22Rv1 (cell line): ENCODE results near the gene XG.

Experiments
- H3K27ac ChIP-seq: fragments of 450-650 bp; 2 replicates; pipeline ENCODE4 v1.5.1; 2017
- CTCF ChIP-seq: fragments of 450-650 bp; IDR thresholded peaks from 2 replicates; pipeline ENCODE4 v1.5.1; 2017; ENCODE audit warnings: mild to moderate bottlenecking
- ZFX ChIP-seq: fragments of 450-650 bp; IDR thresholded peaks from 2 replicates; pipeline ENCODE4 v1.6.1; 2017; ENCODE audit warnings: antibody characterized with exemption, borderline replicate concordance

The XG gene

DNA sequence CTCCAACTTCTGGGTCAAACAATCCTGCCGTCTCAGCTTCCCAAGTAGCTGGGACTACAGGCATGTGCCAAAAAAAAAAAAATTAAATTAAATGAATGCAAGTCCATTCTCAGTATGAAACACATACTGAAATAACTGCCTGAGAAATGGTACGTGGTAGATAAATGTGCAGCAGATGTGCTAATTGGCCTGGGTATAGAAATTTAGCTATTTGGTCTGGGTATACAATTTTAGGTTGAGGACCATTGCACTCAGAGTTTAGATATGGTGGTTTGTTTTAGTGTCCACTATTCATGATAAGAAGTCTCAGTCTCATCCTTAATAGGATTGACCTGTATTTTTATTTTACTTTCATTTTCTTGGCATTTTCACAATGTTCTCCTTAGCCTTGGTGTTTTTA lies 86.1 kb downstream of the XG start:
- TF ChIP-seq CTCF (no peak), ZFX (no peak)
- H3K27ac ChIP-seq, result no peak overlapping the region

DNA sequence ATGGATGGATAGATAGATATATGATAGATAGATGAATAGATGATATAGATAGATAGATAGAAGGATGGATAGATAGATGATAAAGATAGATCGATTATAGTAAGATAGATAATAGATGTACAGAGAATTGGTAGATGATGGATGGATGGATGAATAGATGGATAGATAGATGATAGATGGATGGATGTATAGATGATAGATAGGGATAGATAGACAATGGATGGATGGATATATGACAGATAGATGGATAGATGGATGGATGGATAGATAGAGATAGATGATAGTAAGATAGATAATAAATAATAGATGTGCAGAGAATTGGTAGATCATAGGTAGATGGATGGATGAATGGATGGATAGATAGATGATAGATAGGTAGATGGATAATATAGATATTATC lies 89.1 kb downstream of the XG start:
- H3K27ac ChIP-seq, result no peak overlapping the region
- TF ChIP-seq CTCF (no peak), ZFX (no peak)

GRCh38 chrX:2841537-2841936 lies 89.7 kb downstream of the XG start:
- H3K27ac ChIP-seq, result no peak overlapping the region
- TF ChIP-seq ZFX (no peak), CTCF (no peak)

- no peak overlapping the region for H3K27ac ChIP-seq
- TF ChIP-seq ZFX, result no peak
- TF ChIP-seq CTCF, result no peak
Measured at GRCh38 chrX:2846992-2847391, 95.2 kb downstream of the XG start.

- TF ChIP-seq CTCF, result no peak
- no peak for TF ChIP-seq ZFX
- no peak overlapping the region for H3K27ac ChIP-seq
Measured at GRCh38 chrX:2848871-2849301, 97.0 kb downstream of the XG start.

- TF ChIP-seq CTCF (no peak), ZFX (no peak)
- H3K27ac ChIP-seq, result no peak overlapping the region
Measured at GRCh38 chrX:2854918-2855317, 103.1 kb downstream of the XG start.

- no peak overlapping the region for H3K27ac ChIP-seq
- TF ChIP-seq ZFX, result no peak
- TF ChIP-seq CTCF, result no peak
Measured at GRCh38 chrX:2855761-2856160, 103.9 kb downstream of the XG start.
